ENCODE results near the gene SEMA3F. TPM values are rescaled to one million over a fixed set of nuclear protein-coding genes. Genes with fewer than 3 reads are reported as not detected.

Gene SEMA3F
- total and polyA plus RNA-seq, 2 experiments from 2014 or later, result 13.9 to 15.5 TPM

- TF ChIP-seq EZH2phosphoT487 (IDR thresholded peaks at IDR 0.05; ENCODE audit: low read depth, severe bottlenecking, unreplicated experiment) (no peak), EZH2 (IDR thresholded peaks at IDR 0.05; ENCODE audit: borderline replicate concordance) (no peak), CTCF (IDR thresholded peaks at IDR 0.05; ENCODE audit: poor library complexity) (no peak)
- peak overlapping the region; percentile 46 for H3K4me2 ChIP-seq
- no peak overlapping the region for H3K27ac ChIP-seq
- 56% methylated on average over 12 of the region's 15 CpGs for WGBS (ENCODE audit: low lambda C conversion rate, missing lambda C conversion rate)
- peaks cover 37% of the 10 kb centered on the region for H3K4me1 ChIP-seq (ENCODE audit: insufficient read depth)
- no peak for DNase-seq (ENCODE audit: low spot score)
- peaks cover 7% of the 10 kb centered on the region for H3K79me2 ChIP-seq
- H3K4me3 ChIP-seq, result no peak overlapping the region
- H3K36me3 ChIP-seq (replicated peaks; ENCODE audit: insufficient read depth, low read depth), result no peaks in the 10 kb centered on the region
- H3K9me2 ChIP-seq (replicated peaks; ENCODE audit: insufficient read depth), result no peaks in the 10 kb centered on the region
- no peaks in the 10 kb centered on the region for H3K27me3 ChIP-seq
- H2AFZ ChIP-seq, result no peak overlapping the region
- peaks cover 30% of the 10 kb centered on the region for H4K20me1 ChIP-seq (ENCODE audit: insufficient read depth, poor library complexity, severe bottlenecking)
- no peaks in the 10 kb centered on the region for H3K9me3 ChIP-seq (ENCODE audit: low read depth)
Observed at GRCh38 chr3:50165910-50166538, 10.9 kb downstream of the SEMA3F start.

GRCh38 chr3:50166620-50167019 lies 11.5 kb downstream of the SEMA3F start:
- TF ChIP-seq CTCF (IDR thresholded peaks at IDR 0.05; ENCODE audit: poor library complexity), result no peak
- TF ChIP-seq EZH2phosphoT487 (IDR thresholded peaks at IDR 0.05; ENCODE audit: low read depth, severe bottlenecking, unreplicated experiment), result no peak
- TF ChIP-seq EZH2 (IDR thresholded peaks at IDR 0.05; ENCODE audit: borderline replicate concordance), result no peak
- Histone ChIP-seq H2AFZ (no peak overlapping the region), H3K9me2 (replicated peaks; ENCODE audit: insufficient read depth) (no peaks in the 10 kb centered on the region), H3K36me3 (replicated peaks; ENCODE audit: insufficient read depth, low read depth) (no peaks in the 10 kb centered on the region), H3K4me1 (ENCODE audit: insufficient read depth) (peaks cover 37% of the 10 kb centered on the region), H3K79me2 (peaks cover 7% of the 10 kb centered on the region), H3K9me3 (ENCODE audit: low read depth) (no peaks in the 10 kb centered on the region), H3K4me2 (peak overlapping the region; percentile 46), H3K27ac (no peak overlapping the region), H3K27me3 (no peaks in the 10 kb centered on the region), H3K4me3 (no peak overlapping the region), H4K20me1 (ENCODE audit: insufficient read depth, poor library complexity, severe bottlenecking) (peaks cover 31% of the 10 kb centered on the region)
- 59% methylated on average over 6 of the region's 6 CpGs for WGBS (ENCODE audit: low lambda C conversion rate, missing lambda C conversion rate)
- no peak for DNase-seq (ENCODE audit: low spot score)

- Histone ChIP-seq H3K9me3 (ENCODE audit: low read depth) (no peaks in the 10 kb centered on the region), H4K20me1 (ENCODE audit: insufficient read depth, poor library complexity, severe bottlenecking) (peaks cover 31% of the 10 kb centered on the region), H3K79me2 (peaks cover 7% of the 10 kb centered on the region), H3K4me3 (no peak overlapping the region), H3K36me3 (replicated peaks; ENCODE audit: insufficient read depth, low read depth) (no peaks in the 10 kb centered on the region), H3K4me1 (ENCODE audit: insufficient read depth) (peaks cover 37% of the 10 kb centered on the region), H2AFZ (no peak overlapping the region), H3K4me2 (no peak overlapping the region), H3K27ac (no peak overlapping the region), H3K9me2 (replicated peaks; ENCODE audit: insufficient read depth) (no peaks in the 10 kb centered on the region), H3K27me3 (no peaks in the 10 kb centered on the region)
- DNase-seq (ENCODE audit: low spot score), result no peak
- 74% methylated on average over 12 of the region's 16 CpGs for WGBS (ENCODE audit: low lambda C conversion rate, missing lambda C conversion rate)
- no peak for TF ChIP-seq EZH2phosphoT487 (IDR thresholded peaks at IDR 0.05; ENCODE audit: low read depth, severe bottlenecking, unreplicated experiment)
- no peak for TF ChIP-seq EZH2 (IDR thresholded peaks at IDR 0.05; ENCODE audit: borderline replicate concordance)
- TF ChIP-seq CTCF (IDR thresholded peaks at IDR 0.05; ENCODE audit: poor library complexity), result no peak
Observed at GRCh38 chr3:50167069-50167840, 12.1 kb downstream of the SEMA3F start.
